Upper lobe of right lung (tissue), 1 donor: ENCODE measurements around the gene CLOCK. TPM values are rescaled to one million over a fixed set of nuclear protein-coding genes. Genes with fewer than 3 reads are reported as not detected.
A peak's percentile ranks its signal among the peaks of the same experiment; 100 is the strongest.

Source experiments
- ATAC-seq: fragments of 200-7000 bp; cut with Tn5 transposase; one replicate; pipeline ENCODE4 v1.9.1; 2020; ENCODE audit warnings: mild to moderate bottlenecking, moderate library complexity
- DNase-seq: peaks from one replicate; pipeline ENCODE4 v3.0.0-alpha.2; 2020
- H3K27ac ChIP-seq: fragments of 200-600 bp; one replicate; pipeline ENCODE4 v1.8.0; 2022
- H3K27me3 ChIP-seq: fragments of 200-600 bp; one replicate; pipeline ENCODE4 v1.8.0; 2022; ENCODE audit warnings: mild to moderate bottlenecking
- H3K36me3 ChIP-seq: fragments of 200-600 bp; one replicate; pipeline ENCODE4 v1.8.0; 2022
- H3K4me1 ChIP-seq: fragments of 200-600 bp; one replicate; pipeline ENCODE4 v1.8.0; 2022
- H3K4me3 ChIP-seq: fragments of 200-600 bp; one replicate; pipeline ENCODE4 v1.8.0; 2022; ENCODE audit warnings: mild to moderate bottlenecking
- H3K9me3 ChIP-seq: fragments of 200-600 bp; one replicate; pipeline ENCODE4 v1.8.0; 2022
- CTCF ChIP-seq: fragments of 200-600 bp; IDR thresholded peaks from one replicate; pipeline ENCODE4 v1.8.0; 2022; ENCODE audit warnings: antibody characterized with exemption
- intact Hi-C: fragments of 100-400 bp; cut with DNase I; formaldehyde crosslinking; loops from one replicate; pipeline ENCODE4 v1.11.0; 2022
- total RNA-seq: library from RNA; stranded (reverse); fragmentation: NEBNext Ultra II Directional; extraction: Animal tissue kit (Norgen Biotek cat#: 25700); gene quantifications from one replicate; pipeline ENCODE4 v1.2.1, GENCODE V29; 2021
- donor health status: DM: no; HTN: yes; CAD: no; lungs with severe emphysema.

The CLOCK gene
- total RNA-seq, 1 donor from 2014 or later: 24.2 TPM

DNA sequence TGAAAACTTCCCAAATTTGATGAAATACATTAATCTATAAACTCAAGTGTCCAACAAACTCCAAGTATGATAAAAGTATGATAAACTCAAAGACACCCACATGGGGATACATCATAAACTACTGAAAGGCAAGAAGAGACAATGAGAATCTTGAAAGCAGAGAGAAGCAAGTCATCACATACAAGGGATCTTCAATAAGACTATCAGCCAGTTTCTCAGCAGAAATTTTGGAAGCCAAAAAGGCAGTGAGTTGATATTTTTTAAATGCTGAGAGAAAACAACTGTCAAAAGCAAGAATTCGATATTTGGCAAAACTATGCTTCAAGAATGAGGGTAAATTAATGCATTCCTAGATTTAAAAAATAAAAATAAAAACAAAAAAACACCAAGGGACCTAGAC is 28.8 kb upstream of the CLOCK start:
- DNase-seq: no peak
- H3K36me3 ChIP-seq: no peaks in the 10 kb centered on the region
- ATAC-seq: no peak
- no peaks in the 10 kb centered on the region for H3K4me1 ChIP-seq
- no peak overlapping the region for H3K4me3 ChIP-seq
- no peaks in the 10 kb centered on the region for H3K27me3 ChIP-seq
- intact Hi-C loops: no loop called here
- peaks cover 9% of the 10 kb centered on the region for H3K9me3 ChIP-seq
- no peak overlapping the region for H3K27ac ChIP-seq
- TF ChIP-seq CTCF: no peak

DNA sequence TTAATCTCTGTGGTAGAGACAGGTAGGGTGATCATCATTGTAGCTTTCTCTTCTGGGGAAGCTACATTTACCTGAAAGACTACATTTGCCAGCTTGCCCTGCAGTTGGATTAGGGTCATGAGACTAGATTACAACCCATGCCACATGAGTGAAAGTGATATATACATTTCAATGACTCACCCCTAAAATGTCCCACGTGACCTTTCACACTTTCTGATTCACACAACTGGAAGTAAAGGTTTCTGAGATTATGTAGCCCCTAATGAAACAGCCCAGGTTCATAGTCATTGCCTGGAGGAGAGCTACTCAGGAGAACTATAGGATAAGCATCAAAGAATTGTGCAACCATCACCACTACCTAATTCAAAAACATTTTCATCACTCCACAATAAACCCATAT is 27.5 kb upstream of the CLOCK start:
- ATAC-seq (no peak), DNase-seq (no peak)
- Histone ChIP-seq H3K27ac (no peak overlapping the region), H3K4me1 (no peaks in the 10 kb centered on the region), H3K27me3 (no peaks in the 10 kb centered on the region), H3K36me3 (no peaks in the 10 kb centered on the region), H3K4me3 (no peak overlapping the region), H3K9me3 (peaks cover 9% of the 10 kb centered on the region)
- no peak for TF ChIP-seq CTCF
- intact Hi-C loops: no loop called here

DNA sequence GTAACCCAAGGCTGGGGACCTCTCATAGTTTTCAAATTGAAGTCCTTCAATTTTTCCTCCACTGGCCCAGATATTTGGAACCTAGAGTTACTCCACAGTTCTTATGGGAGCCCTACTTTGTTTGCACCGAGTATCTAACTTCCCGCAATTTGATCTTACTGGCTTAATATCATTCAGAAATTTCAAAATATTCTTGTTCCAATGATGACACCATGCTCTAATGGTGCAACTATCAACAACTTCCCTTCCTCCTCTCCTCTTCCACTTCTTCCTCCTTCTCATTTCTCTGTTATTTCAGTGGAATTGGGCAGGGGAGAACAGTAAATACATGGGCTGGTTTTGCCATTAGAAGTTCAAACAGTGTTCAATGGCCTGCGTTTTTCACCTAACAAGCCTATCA is 25.1 kb upstream of the CLOCK start:
- intact Hi-C loops: no loop called here
- Histone ChIP-seq H3K36me3 (no peaks in the 10 kb centered on the region), H3K27ac (no peak overlapping the region), H3K27me3 (no peaks in the 10 kb centered on the region), H3K4me3 (no peak overlapping the region), H3K9me3 (peaks cover 9% of the 10 kb centered on the region), H3K4me1 (no peaks in the 10 kb centered on the region)
- ATAC-seq (peak; percentile 39), DNase-seq (no peak)
- TF ChIP-seq CTCF: no peak

- ATAC-seq: no peak
Measured at GRCh38 chr4:55568905-55569504, 22.3 kb upstream of the CLOCK start.

DNA sequence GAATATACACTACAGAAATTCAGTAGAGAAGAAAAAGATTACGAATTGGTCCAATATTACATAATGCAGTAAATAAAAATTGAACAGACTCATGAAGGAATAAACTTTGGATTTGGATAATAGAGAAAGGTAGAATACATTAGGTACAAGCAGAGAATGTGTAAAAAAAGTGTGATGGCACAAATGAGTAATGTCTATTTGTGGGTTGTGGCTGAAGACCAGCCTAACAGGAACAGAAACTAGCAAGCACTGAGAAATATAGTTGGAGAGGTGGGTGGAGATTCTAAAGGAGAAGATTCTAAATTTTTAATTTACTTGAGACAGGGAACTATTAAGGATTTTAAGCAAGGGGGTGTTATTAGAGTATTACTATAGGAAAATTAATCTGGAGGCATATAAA is 15.2 kb upstream of the CLOCK start:
- no peak for TF ChIP-seq CTCF
- peak; percentile 73 for ATAC-seq
- Histone ChIP-seq H3K4me3 (no peak overlapping the region), H3K27ac (no peak overlapping the region), H3K4me1 (no peaks in the 10 kb centered on the region), H3K36me3 (no peaks in the 10 kb centered on the region), H3K9me3 (no peaks in the 10 kb centered on the region), H3K27me3 (no peaks in the 10 kb centered on the region)
- intact Hi-C loops: no loop called here
- no peak for DNase-seq

More at GRCh38 chr4:55568905-55569504, 22.3 kb upstream of the CLOCK start:
- no peak for DNase-seq
- Histone ChIP-seq H3K36me3 (no peaks in the 10 kb centered on the region), H3K27ac (no peak overlapping the region), H3K9me3 (no peaks in the 10 kb centered on the region), H3K4me1 (no peaks in the 10 kb centered on the region), H3K4me3 (no peak overlapping the region), H3K27me3 (no peaks in the 10 kb centered on the region)
- intact Hi-C loops: no loop called here
- no peak for TF ChIP-seq CTCF

- intact Hi-C loops: no loop called here
- no peaks in the 10 kb centered on the region for H3K36me3 ChIP-seq
- H3K4me3 ChIP-seq: no peak overlapping the region
- H3K4me1 ChIP-seq: no peaks in the 10 kb centered on the region
- no peak for TF ChIP-seq CTCF
- no peak for DNase-seq
- H3K27me3 ChIP-seq: no peaks in the 10 kb centered on the region
- ATAC-seq: no peak
- no peak overlapping the region for H3K27ac ChIP-seq
- no peaks in the 10 kb centered on the region for H3K9me3 ChIP-seq
Measured at GRCh38 chr4:55560096-55560495, 13.4 kb upstream of the CLOCK start.
